Left lung (tissue), 10 donors: ENCODE results near the gene ETV1. TPM values are rescaled to one million over a fixed set of nuclear protein-coding genes. Genes with fewer than 3 reads are reported as not detected.

Source experiments
- ATAC-seq: fragments of 200-7000 bp; cut with Tn5 transposase; one replicate; pipeline ENCODE4 v1.9.1; 2020; ENCODE audit warnings: moderate library complexity
- DNase-seq, 4 donors: peaks; one replicate each; pipeline ENCODE4 v3.0.0-alpha.2; 2013 to 2020
- H3K27ac ChIP-seq, 2 donors: fragments of 200-600 bp; sonication (generic) in 1 of 2; one replicate each; pipeline versions ENCODE4 v1.5.0 to v1.8.0; 2020 to 2021
- H3K27me3 ChIP-seq, 2 donors: fragments of 200-600 bp; sonication (generic) in 1 of 2; one replicate each; pipeline versions ENCODE4 v1.5.0 to v1.8.0; 2020 to 2021
- H3K36me3 ChIP-seq, 2 donors: fragments of 200-600 bp; sonication (generic) in 1 of 2; one replicate each; pipeline versions ENCODE4 v1.5.0 to v1.8.0; 2020 to 2021
- H3K4me1 ChIP-seq, 2 donors: fragments of 200-600 bp; one replicate each; pipeline ENCODE4 v1.8.0; 2021
- H3K4me3 ChIP-seq, 2 donors: fragments of 200-600 bp; sonication (generic) in 1 of 2; one replicate each; pipeline versions ENCODE4 v1.5.0 to v1.8.0; 2020 to 2021; ENCODE audit warnings: mild to moderate bottlenecking in 1 of 2
- H3K9me3 ChIP-seq, 2 donors: fragments of 200-600 bp; sonication (generic) in 1 of 2; one replicate each; pipeline versions ENCODE4 v1.5.0 to v1.8.0; 2020 to 2021
- intact Hi-C, 2 donors: fragments of 100-400 bp; cut with DNase I; formaldehyde crosslinking; loops; one replicate each; pipeline versions ENCODE4 v1.11.2 to v1.14.2; 2022
- polyA plus RNA-seq, 6 donors: library from polyadenylated mRNA; unstranded; fragments of 120-200 nt; gene quantifications; one replicate each; pipeline ENCODE4 v1.2.1, GENCODE V29; 2013; ENCODE audit not compliant: insufficient read length in 6 of 6
- total RNA-seq, 2 donors: library from RNA; stranded (reverse); fragmentation: NEBNext Ultra II Directional; extraction: Animal tissue kit (Norgen Biotek cat#: 25700); gene quantifications; one replicate each; pipeline ENCODE4 v1.2.1, GENCODE V29; 2021
- TF ChIP-seq, protein P1 (sequence below), 2 donors: fragments of 200-600 bp; sonication (generic) in 1 of 2; IDR thresholded peaks; one replicate each; pipeline versions ENCODE4 v1.5.0 to v1.8.0; 2021; ENCODE audit warnings: antibody characterized with exemption in 2 of 2
- donor health status: DM: no; HTN: yes; CAD: no.
- donor health status: DM: no; HTN: no; CAD: no.

ETV1 gene
- total and polyA plus RNA-seq, 8 donors, result 55.3 to 134 (median 72.5) TPM

GRCh38 chr7:13976594-13976993, 12.9 kb downstream of the ETV1 start:
- no peak for DNase-seq
- ATAC-seq, result no peak
- intact Hi-C loops, result no loop called here

DNA sequence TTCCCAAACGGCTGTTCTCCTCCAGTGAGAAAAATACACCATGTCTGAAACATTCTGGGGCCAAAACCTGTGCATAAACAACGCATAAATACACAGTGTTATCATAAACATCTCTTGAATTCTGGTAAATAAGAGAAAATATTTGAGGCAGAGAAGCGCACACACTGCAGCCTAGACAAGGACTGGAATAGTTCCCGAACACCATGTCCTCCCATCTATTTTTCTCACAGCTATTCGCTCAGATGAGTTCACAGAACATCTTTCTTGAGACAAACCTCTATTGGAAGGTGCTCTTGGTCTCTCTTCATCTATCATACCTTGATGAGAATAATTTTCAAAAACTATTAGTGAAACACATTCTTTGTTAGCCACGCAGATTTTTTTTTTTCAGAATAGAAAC, 24.4 kb downstream of the ETV1 start:
- ATAC-seq (no peak), DNase-seq (no peak)
- Histone ChIP-seq H3K4me1 (no peaks in the 10 kb centered on the region), H3K27me3 (no peaks in the 10 kb centered on the region), H3K4me3 (no peak overlapping the region), H3K27ac (peak overlapping the region in 1 of 2 donors; percentile 22), H3K9me3 (no peaks in the 10 kb centered on the region), H3K36me3 (no peaks in the 10 kb centered on the region)
- TF ChIP-seq, protein P1, sequence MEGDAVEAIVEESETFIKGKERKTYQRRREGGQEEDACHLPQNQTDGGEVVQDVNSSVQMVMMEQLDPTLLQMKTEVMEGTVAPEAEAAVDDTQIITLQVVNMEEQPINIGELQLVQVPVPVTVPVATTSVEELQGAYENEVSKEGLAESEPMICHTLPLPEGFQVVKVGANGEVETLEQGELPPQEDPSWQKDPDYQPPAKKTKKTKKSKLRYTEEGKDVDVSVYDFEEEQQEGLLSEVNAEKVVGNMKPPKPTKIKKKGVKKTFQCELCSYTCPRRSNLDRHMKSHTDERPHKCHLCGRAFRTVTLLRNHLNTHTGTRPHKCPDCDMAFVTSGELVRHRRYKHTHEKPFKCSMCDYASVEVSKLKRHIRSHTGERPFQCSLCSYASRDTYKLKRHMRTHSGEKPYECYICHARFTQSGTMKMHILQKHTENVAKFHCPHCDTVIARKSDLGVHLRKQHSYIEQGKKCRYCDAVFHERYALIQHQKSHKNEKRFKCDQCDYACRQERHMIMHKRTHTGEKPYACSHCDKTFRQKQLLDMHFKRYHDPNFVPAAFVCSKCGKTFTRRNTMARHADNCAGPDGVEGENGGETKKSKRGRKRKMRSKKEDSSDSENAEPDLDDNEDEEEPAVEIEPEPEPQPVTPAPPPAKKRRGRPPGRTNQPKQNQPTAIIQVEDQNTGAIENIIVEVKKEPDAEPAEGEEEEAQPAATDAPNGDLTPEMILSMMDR (IDR thresholded peaks at IDR 0.05), result no peak
- intact Hi-C loops, result no loop called here

More at GRCh38 chr7:13976594-13976993, 12.9 kb downstream of the ETV1 start:
- peaks cover 0 to 7% of the 10 kb centered on the region in 2 donors for H3K4me1 ChIP-seq
- H3K36me3 ChIP-seq, result no peaks in the 10 kb centered on the region
- no peak overlapping the region for H3K27ac ChIP-seq
- H3K27me3 ChIP-seq, result no peaks in the 10 kb centered on the region
- H3K9me3 ChIP-seq, result no peaks in the 10 kb centered on the region
- H3K4me3 ChIP-seq, result no peak overlapping the region
- TF ChIP-seq, protein P1 (IDR thresholded peaks at IDR 0.05), result no peak

DNA sequence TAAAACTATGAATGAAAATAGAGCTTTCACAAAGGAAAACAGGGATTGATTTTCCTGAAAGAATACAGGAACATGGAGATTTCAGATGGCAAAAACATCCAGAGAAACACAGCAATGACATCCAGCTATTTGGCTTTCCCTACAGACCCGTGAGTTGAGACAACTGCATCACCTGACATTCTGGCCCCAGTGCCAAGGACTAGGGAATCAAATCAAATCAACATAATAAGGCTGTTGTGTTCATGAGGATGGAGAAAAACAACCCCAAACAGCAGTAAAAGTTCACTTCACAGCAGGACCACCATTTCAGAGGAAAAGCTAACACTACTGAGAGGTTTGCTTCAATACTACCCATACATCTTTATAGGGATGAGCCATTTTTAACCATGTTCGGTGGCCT, 25.5 kb downstream of the ETV1 start:
- DNase-seq (no peak), ATAC-seq (no peak)
- TF ChIP-seq, protein P1 (IDR thresholded peaks at IDR 0.05), result no peak
- H3K27ac ChIP-seq, result no peak overlapping the region
- H3K4me1 ChIP-seq, result no peaks in the 10 kb centered on the region
- no peaks in the 10 kb centered on the region for H3K36me3 ChIP-seq
- H3K27me3 ChIP-seq, result no peaks in the 10 kb centered on the region
- H3K4me3 ChIP-seq, result no peak overlapping the region
- intact Hi-C loops, result no loop called here
- H3K9me3 ChIP-seq, result no peaks in the 10 kb centered on the region

DNA sequence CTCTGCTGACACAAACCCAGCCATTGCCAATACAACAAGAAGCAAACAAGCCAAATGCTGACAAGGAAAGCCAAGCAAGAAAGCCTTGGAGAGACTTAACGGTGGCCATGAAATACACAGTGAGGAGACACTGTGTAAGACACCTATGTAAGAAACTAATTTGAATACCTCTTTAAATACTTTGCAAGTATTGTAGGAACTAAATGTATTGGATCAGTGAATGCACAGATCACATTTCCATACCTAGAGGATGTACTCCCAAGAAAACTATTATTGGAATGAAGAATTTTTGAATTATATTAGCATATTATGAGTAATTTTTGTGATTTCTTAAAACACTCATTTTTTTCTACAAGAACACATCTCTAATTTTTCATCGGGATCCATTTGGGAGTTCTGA, 34.0 kb downstream of the ETV1 start:
- TF ChIP-seq, protein P1 (IDR thresholded peaks at IDR 0.05), result no peak
- H3K27me3 ChIP-seq, result no peaks in the 10 kb centered on the region
- no peak overlapping the region for H3K4me3 ChIP-seq
- H3K36me3 ChIP-seq, result no peaks in the 10 kb centered on the region
- ATAC-seq, result no peak
- intact Hi-C loops, result no loop called here
- no peaks in the 10 kb centered on the region for H3K4me1 ChIP-seq
- H3K27ac ChIP-seq, result no peak overlapping the region
- no peaks in the 10 kb centered on the region for H3K9me3 ChIP-seq
- DNase-seq, result no peak

DNA sequence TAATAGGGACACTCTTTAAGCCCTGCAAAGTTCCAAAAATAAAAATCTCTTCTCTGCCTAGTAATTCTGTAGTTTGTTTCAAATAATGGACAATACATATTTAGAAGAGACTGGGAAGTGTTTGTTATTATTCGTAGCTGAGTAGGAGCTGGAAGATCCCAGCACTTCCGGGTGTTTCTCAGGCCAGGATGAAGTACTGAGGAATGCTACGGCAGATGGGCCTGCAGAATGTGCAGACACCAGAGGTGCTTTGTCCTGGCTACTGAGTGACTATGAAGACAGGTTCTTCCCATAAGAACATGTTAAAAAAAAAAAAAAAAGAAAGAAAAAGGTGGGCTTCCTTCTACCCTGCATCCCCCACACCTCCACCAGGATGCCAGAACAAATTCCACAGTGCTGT, 36.1 kb downstream of the ETV1 start:
- ATAC-seq (no peak), DNase-seq (no peak)
- TF ChIP-seq, protein P1 (IDR thresholded peaks at IDR 0.05), result no peak
- Histone ChIP-seq H3K4me1 (no peaks in the 10 kb centered on the region), H3K9me3 (no peaks in the 10 kb centered on the region), H3K27ac (no peak overlapping the region), H3K4me3 (no peak overlapping the region), H3K36me3 (no peaks in the 10 kb centered on the region), H3K27me3 (no peaks in the 10 kb centered on the region)
- intact Hi-C loops, result no loop called here
